Kidney (tissue), 14 donors: ENCODE measurements around the gene RAPGEF4. TPM values are rescaled to one million over a fixed set of nuclear protein-coding genes. Genes with fewer than 3 reads are reported as not detected.
A peak's percentile ranks its signal among the peaks of the same experiment; 100 is the strongest.
"Not testable (repeated sequence)": the region's sequence is repeated elsewhere in the genome, so short reads cannot be mapped to it uniquely, and the experiment has no call there.

Experiments
- DNase-seq, 5 donors: peaks; one replicate each; pipeline ENCODE4 v3.0.0-alpha.2; 2013 to 2020
- FAIRE-seq: peaks from 2 replicates; lab custom pipeline; 2012; peaks lifted over from hg19 to GRCh38; lab: Jason Lieb, UNC
- H3K27ac ChIP-seq, 2 donors: one replicate each; pipeline ENCODE4 v1.7.0; 2013; ENCODE audit warnings: low read depth in 2 of 2, low read length in 2 of 2, inconsistent platforms in 1 of 2
- H3K27me3 ChIP-seq: one replicate; pipeline ENCODE4 v1.7.1; 2013; ENCODE audit warnings: low read length, inconsistent platforms; ENCODE audit not compliant: control insufficient read depth, insufficient read depth
- H3K36me3 ChIP-seq, 3 donors: one replicate each; pipeline versions ENCODE4 v1.7.0 to v1.7.1; 2013; ENCODE audit warnings: low read length in 3 of 3, control low read depth in 1 of 3, inconsistent platforms in 1 of 3; ENCODE audit not compliant: insufficient read depth in 3 of 3, control insufficient read depth in 2 of 3
- H3K4me1 ChIP-seq, 3 donors: one replicate each; pipeline versions ENCODE4 v1.7.0 to v1.7.1; 2013; ENCODE audit warnings: low read length in 3 of 3, inconsistent platforms in 1 of 3, low read depth in 1 of 3; ENCODE audit not compliant: control insufficient read depth in 2 of 3, insufficient read depth in 2 of 3
- H3K4me3 ChIP-seq, 3 donors: one replicate each; pipeline versions ENCODE4 v1.7.0 to v1.8.1; 2013; ENCODE audit warnings: low read length in 3 of 3, control low read depth in 1 of 3, inconsistent platforms in 1 of 3
- H3K9ac ChIP-seq, 3 donors: one replicate each; pipeline versions ENCODE4 v1.7.0 to v1.7.1; 2013; ENCODE audit warnings: low read length in 3 of 3, control low read depth in 1 of 3, inconsistent platforms in 1 of 3
- H3K9me3 ChIP-seq, 3 donors: one replicate each; pipeline versions ENCODE4 v1.7.0 to v1.7.1; 2013; ENCODE audit warnings: low read length in 3 of 3, control low read depth in 1 of 3, inconsistent platforms in 1 of 3; ENCODE audit not compliant: control insufficient read depth in 2 of 3, insufficient read depth in 1 of 3
- CTCF ChIP-seq: IDR thresholded peaks from 3 replicates; pipeline ENCODE4 v1.5.1; 2012; ENCODE audit warnings: mild to moderate bottlenecking, moderate library complexity, borderline replicate concordance; ENCODE audit not compliant: insufficient read depth; ENCODE audit errors: extremely low read depth
- intact Hi-C: fragments of 100-400 bp; cut with DNase I; formaldehyde crosslinking; loops from one replicate; pipeline ENCODE4 v1.11.1; 2022
- polyA plus RNA-seq: library from polyadenylated mRNA; stranded (reverse); fragments of 350-450 nt; fragmentation: Illumina TruSeq; extraction: RNeasy Lipid Tissue Mini Kit (QIAGEN cat#74804); gene quantifications from one replicate; pipeline ENCODE4 v1.2.3, GENCODE V29; 2014; ENCODE audit warnings: low read depth, low replicate concordance; ENCODE audit not compliant: insufficient read depth
- total RNA-seq: library from RNA; stranded (reverse); fragmentation: NEBNext Ultra II Directional; extraction: Animal tissue kit (Norgen Biotek cat#: 25700); gene quantifications from one replicate; pipeline ENCODE4 v1.2.1, GENCODE V29; 2021
- donor health status: control.
- donor health status: control.
- donor health status: control.
- donor health status: control.
- donor health status: control.
- donor health status: DM: yes; HTN: yes; CAD: no.
- donor health status: Normal renal cell carcinoma (clear cell type).

RAPGEF4 gene
- total and polyA plus RNA-seq, 2 donors from 2014 or later = 3.8 to 13.6 TPM

GRCh38 chr2:173090973-173091660 is 355.5 kb downstream of the RAPGEF4 start:
- Histone ChIP-seq H3K9me3 (no peaks in the 10 kb centered on the region), H3K4me3 (no peak overlapping the region), H3K27ac (no peak overlapping the region), H3K36me3 (no peaks in the 10 kb centered on the region), H3K4me1 (no peaks in the 10 kb centered on the region), H3K9ac (no peak overlapping the region), H3K27me3 (no peaks in the 10 kb centered on the region)
- intact Hi-C loops = no loop called here
- DNase-seq (peak in 2 of 5 donors; percentile 12 to 65), FAIRE-seq (no peak)
- no peak for TF ChIP-seq CTCF

GRCh38 chr2:173091910-173092309 is 356.3 kb downstream of the RAPGEF4 start:
- DNase-seq (no peak), FAIRE-seq (no peak)
- H3K36me3 ChIP-seq = no peaks in the 10 kb centered on the region
- H3K9me3 ChIP-seq = no peaks in the 10 kb centered on the region
- intact Hi-C loops = no loop called here
- no peak overlapping the region for H3K4me3 ChIP-seq
- no peak for TF ChIP-seq CTCF
- H3K4me1 ChIP-seq = no peaks in the 10 kb centered on the region
- H3K9ac ChIP-seq = no peak overlapping the region
- no peak overlapping the region for H3K27ac ChIP-seq
- H3K27me3 ChIP-seq = no peaks in the 10 kb centered on the region

GRCh38 chr2:173092844-173093402 is 357.3 kb downstream of the RAPGEF4 start:
- Histone ChIP-seq H3K9me3 (no peaks in the 10 kb centered on the region), H3K9ac (no peak overlapping the region), H3K4me3 (no peak overlapping the region), H3K4me1 (no peaks in the 10 kb centered on the region), H3K27ac (no peak overlapping the region), H3K36me3 (no peaks in the 10 kb centered on the region), H3K27me3 (no peaks in the 10 kb centered on the region)
- DNase-seq = no peak
- no peak for TF ChIP-seq CTCF
- FAIRE-seq = no peak
- intact Hi-C loops = no loop called here

- H3K4me1 ChIP-seq, H3K36me3 ChIP-seq, intact Hi-C loops, H3K4me3 ChIP-seq, H3K9me3 ChIP-seq, H3K27me3 ChIP-seq, H3K27ac ChIP-seq, DNase-seq, FAIRE-seq, H3K9ac ChIP-seq: not testable (repeated sequence)
Measured at GRCh38 chr2:173093617-173094016, 358.0 kb downstream of the RAPGEF4 start.
